Measurements from ENCODE around the gene AGBL4. TPM values are rescaled to one million over a fixed set of nuclear protein-coding genes. Genes with fewer than 3 reads are reported as not detected.

AGBL4 gene
- total and polyA plus RNA-seq, 10 donors = 0.05 to 1.8 (median 0.32) TPM; not detected in 1

DNA sequence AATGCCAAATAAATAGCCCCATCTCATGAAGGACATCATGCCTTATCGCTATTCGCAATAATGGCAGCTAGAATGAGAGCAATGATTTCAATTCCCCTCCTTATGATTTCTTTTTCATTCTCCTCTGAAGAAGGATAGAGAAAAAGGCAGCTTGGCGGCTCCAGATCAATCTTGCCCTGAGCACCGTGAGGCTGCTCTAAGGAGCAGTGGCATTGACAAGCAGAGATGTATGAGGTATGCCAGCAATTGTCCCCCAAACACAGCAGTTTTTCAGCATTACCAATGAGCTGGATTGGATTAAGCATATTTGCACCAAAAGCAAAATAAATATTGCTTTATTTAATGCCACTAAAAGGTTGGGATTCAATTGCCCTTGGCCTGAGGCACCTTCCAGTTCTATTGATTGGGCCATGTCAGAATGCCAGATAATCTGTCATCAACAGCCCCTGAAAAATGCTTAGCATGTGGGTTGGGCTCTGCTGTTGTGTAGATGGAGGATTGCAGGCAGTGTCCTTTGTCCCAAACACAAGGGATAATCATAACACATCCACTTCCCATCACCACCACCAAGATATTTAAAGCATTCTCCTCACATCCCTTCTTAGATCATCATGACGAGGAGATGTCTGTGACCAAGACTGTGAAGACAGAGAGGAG is 1382.8 kb downstream of the AGBL4 start:
- 84 to 94% (median 89%) methylated on average over 5 of the region's 5 CpGs for WGBS, 5 donors
- intact Hi-C loops (cut with DNase I; ENCODE audit: low total_unique reads) = no loop called here
- H3K36me3 ChIP-seq = no peaks in the 10 kb centered on the region
- DNase-seq = no peak
- no peaks in the 10 kb centered on the region for H3K9me3 ChIP-seq
- H3K27ac ChIP-seq = no peak overlapping the region
- H3K4me3 ChIP-seq = no peak overlapping the region
- H3K4me1 ChIP-seq = no peaks in the 10 kb centered on the region
- H3K27me3 ChIP-seq (replicated peaks in 1 of 7) = no peaks in the 10 kb centered on the region
- TF ChIP-seq, protein P1, sequence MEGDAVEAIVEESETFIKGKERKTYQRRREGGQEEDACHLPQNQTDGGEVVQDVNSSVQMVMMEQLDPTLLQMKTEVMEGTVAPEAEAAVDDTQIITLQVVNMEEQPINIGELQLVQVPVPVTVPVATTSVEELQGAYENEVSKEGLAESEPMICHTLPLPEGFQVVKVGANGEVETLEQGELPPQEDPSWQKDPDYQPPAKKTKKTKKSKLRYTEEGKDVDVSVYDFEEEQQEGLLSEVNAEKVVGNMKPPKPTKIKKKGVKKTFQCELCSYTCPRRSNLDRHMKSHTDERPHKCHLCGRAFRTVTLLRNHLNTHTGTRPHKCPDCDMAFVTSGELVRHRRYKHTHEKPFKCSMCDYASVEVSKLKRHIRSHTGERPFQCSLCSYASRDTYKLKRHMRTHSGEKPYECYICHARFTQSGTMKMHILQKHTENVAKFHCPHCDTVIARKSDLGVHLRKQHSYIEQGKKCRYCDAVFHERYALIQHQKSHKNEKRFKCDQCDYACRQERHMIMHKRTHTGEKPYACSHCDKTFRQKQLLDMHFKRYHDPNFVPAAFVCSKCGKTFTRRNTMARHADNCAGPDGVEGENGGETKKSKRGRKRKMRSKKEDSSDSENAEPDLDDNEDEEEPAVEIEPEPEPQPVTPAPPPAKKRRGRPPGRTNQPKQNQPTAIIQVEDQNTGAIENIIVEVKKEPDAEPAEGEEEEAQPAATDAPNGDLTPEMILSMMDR (IDR thresholded peaks at IDR 0.05 in 8 of 11, conservative IDR thresholded peaks at IDR 0.05 in 3 of 11) = no peak
- no peak for TF ChIP-seq POLR2AphosphoS5 (IDR thresholded peaks at IDR 0.05)
- no peak for TF ChIP-seq POLR2A (IDR thresholded peaks at IDR 0.05)

DNA sequence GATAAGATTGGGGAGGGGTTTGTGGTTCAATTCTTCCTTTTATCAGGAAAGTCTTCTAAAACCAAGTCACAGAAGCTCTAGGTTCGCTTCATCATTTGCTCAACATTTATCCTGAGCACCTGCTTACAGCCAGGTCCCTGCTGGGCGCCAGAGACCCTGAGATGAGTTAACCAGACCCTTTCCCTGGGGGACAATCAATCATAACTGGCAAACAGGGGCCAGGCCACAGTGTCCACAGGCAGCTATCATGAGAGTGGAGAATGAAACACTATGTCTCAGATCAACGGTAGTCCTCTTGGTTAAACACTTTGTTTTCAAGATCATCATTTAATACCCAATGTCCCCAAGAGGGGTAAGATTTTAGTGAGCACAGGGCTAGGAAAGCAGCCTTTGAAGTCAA is 1393.9 kb downstream of the AGBL4 start:
- 77 to 84% (median 80%) methylated on average over 3 of the region's 3 CpGs for WGBS, 5 donors
- intact Hi-C loops (cut with DNase I; ENCODE audit: low total_unique reads) = no loop called here
- TF ChIP-seq, protein P1 (IDR thresholded peaks at IDR 0.05 in 8 of 11, conservative IDR thresholded peaks at IDR 0.05 in 3 of 11) = no peak
- TF ChIP-seq POLR2A (IDR thresholded peaks at IDR 0.05) (no peak), POLR2AphosphoS5 (IDR thresholded peaks at IDR 0.05) (no peak)
- H3K4me3 ChIP-seq = no peak overlapping the region
- H3K36me3 ChIP-seq = no peaks in the 10 kb centered on the region
- no peaks in the 10 kb centered on the region for H3K9me3 ChIP-seq
- no peak overlapping the region for H3K27ac ChIP-seq
- DNase-seq = no peak
- peaks cover 0 to 3% (median 0%) of the 10 kb centered on the region in 6 donors for H3K4me1 ChIP-seq
- no peaks in the 10 kb centered on the region for H3K27me3 ChIP-seq (replicated peaks in 1 of 7)

DNA sequence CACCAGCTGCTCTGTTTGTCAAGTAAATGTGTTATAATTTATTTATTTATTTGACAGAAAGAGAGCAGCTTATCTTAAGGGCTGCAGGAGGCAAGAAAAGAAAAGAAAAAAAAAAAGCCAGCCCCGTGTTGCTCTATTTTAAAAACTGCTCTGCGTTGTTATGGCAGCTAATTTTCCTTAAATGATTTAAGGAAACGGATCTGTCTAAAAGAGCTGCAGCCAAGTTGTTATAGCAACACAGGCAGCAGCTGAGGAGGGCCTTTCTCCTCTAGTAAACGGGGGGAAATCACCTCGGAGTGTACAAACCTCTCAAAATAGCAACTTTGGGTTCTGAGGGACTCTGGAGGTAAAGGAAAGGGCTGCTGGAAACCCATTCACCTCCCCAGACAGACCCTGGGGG is 1396.3 kb downstream of the AGBL4 start:
- Histone ChIP-seq H3K27me3 (replicated peaks in 1 of 7) (no peaks in the 10 kb centered on the region), H3K4me3 (no peak overlapping the region), H3K4me1 (peaks cover 0 to 3% (median 0%) of the 10 kb centered on the region in 6 donors), H3K27ac (no peak overlapping the region), H3K36me3 (no peaks in the 10 kb centered on the region), H3K9me3 (no peaks in the 10 kb centered on the region)
- WGBS, 5 donors = 11 to 21% (median 14%) methylated on average over 5 of the region's 5 CpGs
- DNase-seq = no peak
- no peak for TF ChIP-seq POLR2A (IDR thresholded peaks at IDR 0.05)
- intact Hi-C loops (cut with DNase I; ENCODE audit: low total_unique reads) = no loop called here

- DNase-seq = no peak
- Histone ChIP-seq H3K27ac (no peak overlapping the region), H3K4me1 (peaks cover 0 to 16% (median 3%) of the 10 kb centered on the region in 6 donors), H3K27me3 (replicated peaks in 1 of 7) (no peaks in the 10 kb centered on the region), H3K4me3 (no peak overlapping the region), H3K9me3 (no peaks in the 10 kb centered on the region), H3K36me3 (no peaks in the 10 kb centered on the region)
- 63 to 81% (median 69%) methylated on average over 9 of the region's 9 CpGs for WGBS, 5 donors
- intact Hi-C loops (cut with DNase I; ENCODE audit: low total_unique reads) = no loop called here
- no peak for TF ChIP-seq POLR2A (IDR thresholded peaks at IDR 0.05)
- no peak for TF ChIP-seq POLR2AphosphoS5 (IDR thresholded peaks at IDR 0.05)
- TF ChIP-seq, protein P1 (IDR thresholded peaks at IDR 0.05 in 8 of 11, conservative IDR thresholded peaks at IDR 0.05 in 3 of 11) = no peak
These were observed 1404.2 kb downstream of the AGBL4 start for GRCh38 chr1:48619539-48619938.
